GM19455 (cell line): ENCODE measurements around the gene KLF12.
A peak's percentile ranks its signal among the peaks of the same experiment; 100 is the strongest.

Source experiments
- ATAC-seq: cut with Tn5 transposase; IDR thresholded peaks from one replicate; pipeline ENCODE4 v1.9.1; 2021; ENCODE audit not compliant: unreplicated experiment

Gene KLF12

DNA sequence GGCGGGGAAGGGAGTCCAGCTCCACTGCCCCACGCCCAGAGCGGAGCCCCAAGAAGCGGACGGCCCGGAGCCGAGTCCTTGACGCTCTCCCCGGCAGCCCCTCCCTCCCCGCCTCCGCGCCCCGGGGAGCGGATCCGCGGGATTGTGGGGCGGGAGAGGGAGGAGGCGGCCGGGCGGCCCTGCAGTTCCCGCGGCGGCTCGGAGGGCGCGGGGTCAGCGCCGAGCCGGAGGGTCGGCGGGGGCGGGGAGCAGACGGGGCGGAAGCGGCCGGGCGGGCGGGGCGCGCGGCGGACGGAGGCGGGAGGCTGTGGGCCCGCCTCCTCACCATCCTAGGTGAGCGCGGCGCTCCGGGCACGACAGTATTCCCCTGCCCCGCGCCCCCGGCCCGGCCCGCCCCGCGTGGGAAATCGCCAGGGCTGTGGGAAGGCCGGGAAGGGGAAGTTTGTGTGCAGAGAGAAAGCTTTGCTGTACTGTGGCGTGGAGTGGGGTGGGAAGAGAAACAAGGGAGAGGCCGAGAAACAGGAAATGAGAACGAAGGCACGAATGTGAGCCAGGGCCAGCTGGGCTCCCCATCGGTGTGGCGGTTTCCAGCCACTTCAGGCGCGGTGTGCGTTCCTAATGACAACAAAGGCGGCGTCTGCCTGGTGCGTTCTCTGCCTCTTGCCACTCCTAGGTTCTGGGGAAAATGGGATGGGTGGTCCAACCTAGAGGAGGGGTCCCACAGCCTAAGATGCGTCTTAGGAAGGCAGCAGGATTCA, 1.3 kb upstream of the KLF12 start:
- peak; percentile 47 for ATAC-seq

DNA sequence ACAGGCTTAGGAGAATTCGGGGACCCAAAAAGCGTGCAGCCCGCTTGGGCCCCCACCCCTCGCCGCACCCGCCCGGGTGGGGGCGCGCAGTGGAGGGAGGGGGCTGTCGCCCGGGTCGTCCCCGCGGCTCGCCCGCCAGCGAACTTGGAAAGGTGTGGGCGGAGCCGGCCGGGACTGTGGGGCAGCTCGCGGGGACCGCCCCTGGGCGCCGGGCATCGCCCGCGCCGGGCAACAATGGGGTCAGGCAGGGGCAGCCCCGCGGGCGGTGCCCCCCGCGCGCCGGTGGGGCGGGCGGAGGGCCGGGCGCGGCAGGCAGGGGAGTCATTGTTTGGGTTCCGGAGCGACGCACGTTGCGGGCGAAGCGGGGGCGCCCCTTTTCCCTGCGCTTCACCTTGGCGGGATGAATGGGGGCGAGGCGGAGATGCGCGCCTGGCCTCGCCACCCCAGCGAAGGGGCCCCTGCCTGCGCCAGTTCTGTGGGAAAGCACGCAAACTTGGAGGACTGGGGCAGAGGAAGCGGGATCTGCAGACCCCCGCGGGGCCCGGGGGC, 647 bp upstream of the KLF12 start:
- peak; percentile 26 for ATAC-seq

DNA sequence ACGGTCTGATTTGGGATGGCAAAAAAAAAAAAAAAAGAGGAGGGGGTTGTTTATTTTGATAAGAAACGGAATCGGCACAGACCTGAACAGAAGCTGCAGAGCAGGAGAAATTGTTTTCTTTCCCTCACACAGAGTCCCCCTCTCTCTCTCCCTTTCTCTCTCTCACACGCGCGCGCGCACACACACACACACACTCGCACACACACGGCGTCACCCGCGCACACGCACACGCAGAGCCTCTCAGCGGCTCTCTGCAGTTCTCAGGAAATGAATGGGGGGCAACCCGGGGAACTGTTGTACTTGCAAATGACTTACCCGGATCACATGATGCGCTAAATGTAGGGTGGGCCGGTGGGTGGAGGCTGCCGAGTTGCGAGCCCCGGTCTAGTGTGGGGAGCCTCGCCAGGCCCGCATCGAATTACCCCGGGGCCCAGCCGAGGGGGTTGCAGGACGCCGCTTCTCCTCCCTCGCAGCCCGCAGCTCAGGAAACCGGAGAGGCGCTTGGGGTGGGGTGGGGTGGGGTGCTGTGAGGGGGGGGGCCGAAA, 475 bp downstream of the KLF12 start:
- ATAC-seq: peak; percentile 42

DNA sequence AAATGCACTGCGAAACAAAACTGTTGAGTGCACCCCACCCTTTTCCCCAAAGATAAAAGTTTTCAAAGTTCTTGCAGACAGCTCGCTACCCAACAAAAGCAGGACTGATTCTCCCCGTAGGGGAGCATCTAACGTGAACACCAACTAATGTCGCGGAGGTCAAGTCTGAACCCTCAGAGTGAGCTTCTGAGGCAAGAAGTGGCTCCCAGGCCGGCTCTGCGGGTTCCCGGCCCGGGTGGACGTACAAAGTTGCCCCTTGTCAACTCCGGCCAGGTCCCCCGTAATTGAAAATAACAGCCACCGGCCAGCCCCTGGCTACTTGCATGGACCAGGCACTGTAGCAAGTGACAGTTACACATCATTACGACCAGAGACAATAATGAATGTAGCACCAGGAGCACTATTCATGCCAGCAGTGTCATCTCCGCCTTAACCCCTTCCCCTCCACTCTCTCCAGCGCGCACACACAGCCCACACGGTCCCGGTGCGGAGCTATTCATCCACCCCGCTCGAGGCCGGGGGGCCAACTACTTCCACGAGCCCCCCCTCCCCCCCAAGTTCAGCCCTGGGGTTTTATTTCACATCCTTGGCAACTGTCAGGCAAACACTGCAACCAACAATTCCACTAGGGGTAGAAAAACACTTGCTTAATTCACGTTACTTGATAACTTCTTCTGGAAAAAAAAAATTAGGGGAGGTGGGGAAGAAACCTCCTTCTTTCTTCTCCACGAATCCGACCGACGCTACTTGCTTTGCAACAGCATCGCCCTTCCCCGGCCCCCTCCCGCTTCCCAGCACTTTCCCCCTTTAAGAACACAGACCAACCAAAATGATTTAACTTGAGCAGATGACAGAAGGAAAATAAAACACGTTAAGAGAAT, 1.2 kb downstream of the KLF12 start:
- no peak for ATAC-seq

DNA sequence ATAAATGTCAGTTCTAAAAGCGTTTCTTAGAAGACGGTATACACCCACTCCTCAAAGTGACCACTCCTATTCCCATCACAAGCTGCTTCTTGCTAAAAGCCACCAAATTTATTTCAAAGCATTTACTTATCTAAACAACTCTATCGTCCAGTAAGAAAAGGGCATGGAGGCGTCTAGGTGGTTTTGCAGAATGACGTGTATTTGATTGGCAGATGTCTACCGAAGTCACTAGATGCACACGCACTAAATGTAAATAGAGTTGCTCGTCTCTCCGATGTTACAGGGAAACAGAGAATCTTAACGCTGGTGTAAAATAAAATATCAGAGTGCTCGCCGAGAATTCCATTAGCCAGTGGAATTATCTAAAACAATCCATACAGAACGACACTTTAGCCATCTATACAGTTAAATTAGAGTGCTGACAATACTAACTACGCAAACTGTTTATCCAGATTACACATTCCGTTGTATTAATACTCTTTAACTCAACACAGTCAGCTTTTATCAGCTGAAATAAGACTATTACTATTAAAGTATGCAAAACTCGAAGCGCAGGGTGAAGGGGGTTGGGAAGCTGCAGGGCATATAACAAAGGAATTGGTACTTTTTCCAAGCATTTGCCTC, 1.9 kb downstream of the KLF12 start:
- ATAC-seq: no peak

DNA sequence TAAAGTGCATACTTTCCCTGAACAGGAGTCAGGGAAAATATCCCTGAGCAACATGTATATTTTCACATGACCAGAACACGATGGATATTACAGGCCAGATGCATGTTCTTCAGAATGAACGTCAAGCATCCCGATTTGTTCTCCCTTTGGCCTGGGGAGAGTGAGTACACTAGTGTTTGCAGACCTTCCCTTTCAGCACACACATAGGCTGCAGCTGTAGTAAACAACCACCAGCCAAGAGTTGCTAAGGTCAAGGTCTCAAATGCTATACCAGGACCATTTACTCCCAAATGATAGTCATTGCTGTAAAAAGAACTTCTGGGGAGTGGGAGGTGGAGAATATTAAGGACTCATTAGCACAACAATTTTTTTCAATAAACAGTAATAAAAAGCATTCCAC, 3.0 kb downstream of the KLF12 start:
- ATAC-seq: no peak

DNA sequence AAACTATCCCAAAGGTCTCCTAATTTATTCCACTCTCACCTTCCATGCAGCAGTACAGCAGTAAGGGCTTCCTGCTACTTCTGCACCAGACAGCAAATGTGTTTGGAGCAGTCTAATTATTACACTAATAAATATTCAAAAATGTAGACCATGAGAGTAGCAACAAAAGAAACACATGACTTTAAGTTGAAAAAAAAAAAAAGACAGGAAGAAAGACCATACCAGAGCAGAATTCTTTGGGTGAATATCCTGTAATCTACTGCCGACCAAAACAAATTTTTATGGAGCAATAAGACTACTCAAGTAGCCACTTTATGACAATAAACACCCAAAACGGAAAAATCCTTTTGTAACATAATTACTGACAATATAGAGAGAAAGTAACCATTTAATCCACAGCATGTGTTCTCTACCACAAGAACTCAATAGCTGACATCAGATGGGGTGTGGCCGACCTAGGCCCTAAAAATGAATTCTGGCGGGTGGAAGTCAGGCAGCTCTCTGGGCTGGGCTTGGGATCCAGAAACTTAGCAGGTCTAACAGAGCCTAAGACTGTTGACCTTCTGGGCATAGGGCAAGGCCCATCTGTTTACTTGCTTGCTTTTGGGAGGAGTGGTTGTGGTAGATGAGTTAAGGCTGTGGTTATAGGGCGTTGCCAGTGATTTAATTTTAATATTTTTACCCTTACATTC, 4.6 kb downstream of the KLF12 start:
- no peak for ATAC-seq

DNA sequence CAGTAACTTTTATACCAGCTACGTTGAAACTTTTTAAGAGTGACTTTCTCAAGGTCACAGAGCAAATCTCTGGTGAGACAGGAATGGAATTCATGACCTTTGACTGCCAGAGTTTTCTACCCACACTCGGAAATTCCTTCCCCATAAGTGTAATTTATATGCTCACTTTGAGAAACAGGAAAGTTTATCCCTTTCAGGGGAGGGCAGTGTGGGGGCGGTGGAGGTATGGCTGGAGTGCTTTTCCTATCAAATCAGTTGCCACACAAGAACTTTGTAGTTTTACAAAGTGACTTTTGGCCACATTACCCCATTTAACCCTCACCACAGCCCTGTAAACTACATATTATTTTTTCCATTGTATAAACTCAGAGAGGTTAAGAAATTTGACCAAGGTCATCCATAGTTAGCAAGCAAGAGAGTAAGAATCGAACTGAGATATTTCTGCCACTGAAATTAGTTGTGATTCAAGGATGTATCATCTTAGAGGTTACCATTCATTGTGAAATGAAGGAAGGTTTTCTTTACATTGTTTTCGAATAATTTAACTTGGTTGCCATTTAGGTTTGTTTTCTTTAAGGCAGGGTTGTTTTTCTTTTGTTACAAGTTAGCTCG, 5.9 kb downstream of the KLF12 start:
- ATAC-seq: no peak

DNA sequence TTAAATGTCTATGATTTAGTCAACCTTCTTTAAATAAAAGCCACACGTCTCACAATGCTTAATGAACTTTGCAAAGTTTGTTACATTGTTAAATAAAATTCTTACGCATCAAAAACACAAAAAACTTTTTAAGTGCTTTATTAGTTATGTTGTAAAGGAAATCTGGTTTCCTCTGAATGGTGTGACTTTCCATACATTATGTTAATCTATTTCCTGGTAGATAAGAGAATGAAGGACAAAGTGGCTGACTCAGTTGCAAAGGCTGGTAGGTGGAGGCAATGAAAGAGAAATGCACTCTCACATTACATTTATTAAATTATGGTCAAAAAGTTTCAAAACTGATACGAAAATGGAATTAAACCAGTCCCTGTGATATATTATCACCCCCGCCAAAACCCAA, 15.9 kb downstream of the KLF12 start:
- ATAC-seq: no peak

DNA sequence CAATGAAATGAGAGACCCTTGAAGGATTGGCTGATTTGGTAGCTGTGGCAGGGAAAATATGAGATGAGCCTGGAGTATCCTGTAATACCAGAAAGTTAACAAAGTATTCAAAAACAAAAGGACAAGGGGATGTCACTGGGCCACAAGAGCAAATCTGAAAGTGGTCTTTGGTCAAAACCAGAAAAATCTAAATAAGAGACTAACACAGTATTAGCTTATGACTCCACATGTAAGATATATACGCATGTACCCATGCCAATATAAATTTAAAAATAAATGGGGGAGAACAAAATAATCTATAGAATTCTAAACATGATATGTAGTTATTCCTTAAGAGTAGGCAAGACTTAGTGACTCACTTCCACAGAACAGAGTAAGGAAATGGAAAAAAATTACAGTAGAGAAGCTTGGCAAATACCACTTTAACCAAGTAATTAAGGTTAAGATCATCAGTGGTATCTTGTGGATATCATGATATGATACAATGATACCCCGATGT, 16.9 kb downstream of the KLF12 start:
- no peak for ATAC-seq

DNA sequence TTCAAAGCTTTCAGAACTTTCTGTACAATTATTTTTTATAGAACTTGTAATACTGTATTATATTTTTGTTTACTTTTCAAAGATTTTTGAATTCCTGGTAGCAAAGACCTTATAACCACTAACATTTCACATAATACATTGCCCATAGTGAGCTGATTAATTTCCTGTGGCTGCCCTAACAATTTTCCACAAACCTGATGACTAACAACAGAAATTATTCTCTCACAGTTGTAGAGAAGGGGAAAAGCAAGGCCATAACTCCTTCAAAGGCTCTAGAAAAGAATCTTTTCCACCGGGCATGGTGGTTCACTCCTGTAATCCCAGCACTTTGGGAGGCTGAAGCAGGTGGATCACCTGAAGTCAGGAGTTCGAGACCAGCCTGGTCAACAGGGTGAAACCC, 19.1 kb downstream of the KLF12 start:
- ATAC-seq: no peak

DNA sequence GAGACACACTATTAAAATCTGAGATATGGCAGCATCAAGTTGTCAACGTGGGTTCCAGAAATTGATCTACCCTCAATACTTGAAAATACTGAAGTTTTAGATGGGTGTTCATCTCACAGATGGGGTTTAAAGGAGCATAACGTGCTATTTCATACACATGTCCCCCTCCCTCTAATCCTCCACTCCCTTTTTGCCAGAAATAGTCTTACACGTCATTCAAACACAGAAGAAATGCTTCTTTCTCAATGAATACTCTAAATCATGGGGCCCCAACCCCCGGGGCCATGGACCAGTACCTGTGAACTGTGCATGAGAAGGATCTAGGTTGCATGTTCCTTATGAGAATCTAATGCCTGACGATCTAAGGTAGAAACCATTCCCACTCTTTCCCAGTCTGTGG, 19.6 kb downstream of the KLF12 start:
- ATAC-seq: no peak

DNA sequence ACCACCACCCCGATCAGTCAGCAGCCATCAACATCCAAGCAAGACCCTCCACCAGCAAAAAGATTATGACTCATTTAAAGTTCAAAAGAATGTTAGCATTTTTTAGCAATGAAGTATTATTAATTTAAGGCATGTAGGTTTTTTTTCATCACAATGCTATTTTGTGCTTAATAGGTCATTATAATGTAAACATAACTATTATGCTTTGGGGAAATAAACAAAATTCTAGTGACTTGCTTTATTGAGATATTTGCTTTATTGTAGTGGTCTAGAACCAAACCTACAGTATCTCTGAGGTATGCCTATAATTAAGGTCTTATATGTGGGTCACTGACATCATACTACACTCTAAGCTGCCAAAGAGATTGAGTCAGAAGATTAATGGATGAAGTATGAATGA, 20.0 kb downstream of the KLF12 start:
- no peak for ATAC-seq

DNA sequence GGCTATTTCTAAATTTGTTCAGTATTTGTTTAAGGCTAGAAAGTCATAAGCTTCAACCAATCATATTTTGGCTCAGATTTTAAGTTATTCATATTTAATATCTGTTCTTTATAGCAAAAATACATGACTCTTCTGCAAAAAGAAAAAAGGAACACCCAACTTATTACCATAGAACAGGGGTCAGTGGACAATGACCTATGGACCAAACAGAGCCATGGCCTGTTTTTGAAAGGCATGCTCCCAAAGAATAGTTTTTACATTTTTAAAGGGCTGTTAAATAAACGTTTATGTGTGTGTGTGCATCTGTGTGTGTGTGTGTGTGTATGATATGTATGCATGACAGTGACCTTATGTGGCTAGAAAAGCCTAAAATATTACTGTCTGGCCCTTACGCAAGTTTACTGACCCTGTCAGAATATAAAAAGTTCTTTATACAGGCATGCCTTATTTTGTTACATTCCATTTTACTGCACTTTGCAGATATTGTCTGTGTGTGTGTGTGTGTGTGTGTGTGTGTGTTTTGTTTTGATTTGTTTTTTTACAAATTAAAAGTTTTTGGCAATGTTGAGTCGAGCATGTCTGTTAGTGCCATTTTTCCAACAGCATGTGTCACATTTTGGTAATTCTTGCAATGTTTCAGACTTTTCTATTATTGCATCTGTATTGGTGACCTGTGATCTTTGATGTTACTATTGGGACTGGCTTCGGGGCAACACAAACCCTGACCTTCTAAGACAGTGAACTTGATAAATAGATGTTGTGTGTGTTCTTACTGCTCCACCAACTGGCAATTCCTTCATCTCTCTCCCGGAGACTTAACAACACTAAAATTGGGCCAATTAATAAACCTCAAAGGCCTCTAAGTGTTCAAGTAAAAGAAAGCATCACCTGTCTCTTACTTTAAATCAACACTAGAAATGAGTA, 22.0 kb downstream of the KLF12 start:
- no peak for ATAC-seq

DNA sequence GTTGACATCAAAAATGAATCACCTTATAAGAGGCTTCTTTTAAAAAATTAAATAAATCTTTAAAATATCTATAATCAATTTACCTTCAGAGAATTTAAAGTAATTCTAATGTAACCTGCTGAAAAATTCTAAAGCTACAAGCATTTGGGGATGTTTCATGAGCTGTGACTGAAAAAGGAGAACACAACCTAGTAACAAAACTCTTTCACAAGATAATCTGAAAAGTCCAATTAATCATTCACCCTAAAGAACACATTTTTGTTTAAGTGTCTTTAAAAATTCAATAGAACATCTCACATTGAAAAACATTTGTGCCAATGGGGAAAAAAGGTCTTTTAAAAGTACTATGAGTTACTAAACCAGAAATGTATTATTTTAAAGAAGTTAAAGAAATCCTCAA, 22.8 kb downstream of the KLF12 start:
- ATAC-seq: no peak

DNA sequence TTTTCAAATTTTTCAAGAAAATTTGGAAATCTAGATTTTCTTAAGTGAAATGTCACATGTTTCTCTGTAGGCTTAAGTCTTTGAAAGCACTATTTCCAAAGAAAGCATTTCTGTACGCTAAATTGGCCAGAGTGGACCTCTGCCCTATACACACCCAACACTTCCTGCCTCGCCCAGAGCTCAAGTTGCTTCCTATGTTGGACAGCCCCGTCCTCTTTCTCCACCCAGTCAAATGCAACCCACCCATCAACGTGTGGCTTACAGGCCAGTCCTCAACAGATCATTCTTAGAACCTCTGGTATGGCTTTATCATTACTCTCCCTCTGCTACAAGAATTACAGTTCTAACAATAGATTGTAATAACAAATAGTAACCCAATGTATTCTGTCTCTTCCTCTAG, 24.2 kb downstream of the KLF12 start:
- no peak for ATAC-seq

DNA sequence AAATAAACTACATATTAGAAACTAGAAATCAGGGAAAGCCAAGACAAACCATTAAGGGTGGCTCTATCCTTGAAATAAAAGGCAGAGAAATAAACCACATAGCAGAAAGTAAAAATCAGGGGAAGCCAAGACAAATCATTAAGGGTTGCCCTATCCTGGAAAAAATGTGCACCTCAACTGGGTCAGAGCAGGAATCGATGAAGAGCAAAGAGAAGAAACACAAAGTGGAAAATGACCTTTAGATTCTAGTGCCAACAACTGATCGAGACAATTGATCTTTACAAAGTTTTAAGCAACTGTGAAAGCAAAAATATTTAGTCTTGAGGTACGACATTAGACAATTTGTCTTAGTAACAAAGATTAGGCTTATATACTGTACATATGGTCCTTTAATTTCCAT, 26.6 kb downstream of the KLF12 start:
- no peak for ATAC-seq

DNA sequence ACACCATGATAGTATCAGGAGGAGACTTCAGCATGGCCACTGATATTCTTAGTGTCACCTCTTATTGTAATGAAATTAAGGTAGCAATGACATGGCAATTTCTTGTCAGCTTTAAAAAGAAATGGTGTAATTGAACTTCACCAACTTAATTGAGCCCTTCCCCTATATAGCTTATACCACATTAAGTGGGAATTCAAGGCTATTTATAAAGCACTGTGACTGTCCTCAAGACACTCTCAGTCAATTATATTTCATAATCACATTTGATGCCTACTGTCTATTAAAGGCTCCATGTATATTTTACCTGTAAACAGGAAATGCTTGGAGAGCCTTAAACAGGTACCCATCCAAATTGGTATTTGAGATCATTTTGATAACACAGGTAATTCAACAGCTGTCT, 28.3 kb downstream of the KLF12 start:
- ATAC-seq: no peak

DNA sequence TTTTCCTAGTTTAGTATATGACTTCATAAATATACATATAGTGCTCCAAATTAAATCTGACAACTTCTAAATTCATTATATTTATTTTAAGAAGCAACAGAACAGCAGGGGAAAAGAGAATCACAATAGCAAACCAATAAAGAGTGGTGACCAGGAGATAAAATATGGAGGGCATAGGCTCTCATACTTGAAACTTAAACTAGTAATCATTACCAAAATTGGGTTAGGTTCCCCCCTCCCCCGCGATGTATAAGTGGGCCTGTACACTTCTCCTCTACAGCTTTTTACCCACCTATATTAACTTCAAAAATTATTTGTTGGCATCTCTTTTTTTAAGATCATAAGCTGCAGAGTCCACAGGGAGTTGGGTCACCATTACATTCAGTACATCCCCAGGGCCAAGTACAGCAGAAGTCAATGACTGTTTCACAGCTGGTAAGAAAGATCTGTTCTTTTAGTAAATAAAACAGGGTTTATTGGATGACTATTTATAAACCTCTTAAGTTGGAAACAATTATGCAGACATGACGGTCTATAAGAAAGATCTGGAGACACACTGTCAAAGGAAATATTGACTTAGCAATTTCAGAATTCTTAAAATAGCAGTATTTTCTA, 29.4 kb downstream of the KLF12 start:
- ATAC-seq: no peak
